ENCODE measurements around the gene MAOA.

MAOA gene

DNA sequence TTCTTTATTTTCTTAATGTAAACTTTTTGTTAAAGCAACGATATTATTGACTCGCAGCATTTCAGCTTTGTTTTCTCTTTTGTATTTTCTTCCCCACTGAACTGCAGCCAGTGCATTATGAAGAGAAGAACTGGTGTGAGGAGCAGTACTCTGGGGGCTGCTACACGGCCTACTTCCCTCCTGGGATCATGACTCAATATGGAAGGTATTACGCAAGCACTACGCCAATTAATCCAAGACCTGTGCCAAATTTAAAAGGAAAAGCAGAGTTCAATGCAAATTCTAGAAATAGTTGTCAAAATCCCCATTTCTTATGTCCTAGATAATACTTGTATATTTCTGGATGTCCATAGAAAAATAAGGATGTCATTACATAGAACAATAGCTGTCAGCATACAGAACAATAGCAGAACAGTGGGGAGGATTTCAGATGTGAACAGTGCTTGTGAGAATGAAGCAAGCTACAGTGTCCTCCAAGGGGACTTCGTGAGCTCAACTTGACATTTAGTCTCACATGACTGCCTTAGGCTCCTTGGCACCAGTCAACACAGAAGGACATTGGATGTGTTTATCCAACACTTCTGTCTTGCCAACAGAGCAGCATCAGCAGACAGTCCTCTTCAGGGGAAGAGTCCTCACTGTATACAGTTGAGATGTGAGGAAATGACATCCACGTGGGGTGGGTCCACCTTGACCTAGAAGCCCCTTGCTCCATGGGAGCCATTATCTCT is 85.9 kb downstream of the MAOA start:
- TF ChIP-seq, protein P1, sequence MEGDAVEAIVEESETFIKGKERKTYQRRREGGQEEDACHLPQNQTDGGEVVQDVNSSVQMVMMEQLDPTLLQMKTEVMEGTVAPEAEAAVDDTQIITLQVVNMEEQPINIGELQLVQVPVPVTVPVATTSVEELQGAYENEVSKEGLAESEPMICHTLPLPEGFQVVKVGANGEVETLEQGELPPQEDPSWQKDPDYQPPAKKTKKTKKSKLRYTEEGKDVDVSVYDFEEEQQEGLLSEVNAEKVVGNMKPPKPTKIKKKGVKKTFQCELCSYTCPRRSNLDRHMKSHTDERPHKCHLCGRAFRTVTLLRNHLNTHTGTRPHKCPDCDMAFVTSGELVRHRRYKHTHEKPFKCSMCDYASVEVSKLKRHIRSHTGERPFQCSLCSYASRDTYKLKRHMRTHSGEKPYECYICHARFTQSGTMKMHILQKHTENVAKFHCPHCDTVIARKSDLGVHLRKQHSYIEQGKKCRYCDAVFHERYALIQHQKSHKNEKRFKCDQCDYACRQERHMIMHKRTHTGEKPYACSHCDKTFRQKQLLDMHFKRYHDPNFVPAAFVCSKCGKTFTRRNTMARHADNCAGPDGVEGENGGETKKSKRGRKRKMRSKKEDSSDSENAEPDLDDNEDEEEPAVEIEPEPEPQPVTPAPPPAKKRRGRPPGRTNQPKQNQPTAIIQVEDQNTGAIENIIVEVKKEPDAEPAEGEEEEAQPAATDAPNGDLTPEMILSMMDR (IDR thresholded peaks at IDR 0.05): no peak

DNA sequence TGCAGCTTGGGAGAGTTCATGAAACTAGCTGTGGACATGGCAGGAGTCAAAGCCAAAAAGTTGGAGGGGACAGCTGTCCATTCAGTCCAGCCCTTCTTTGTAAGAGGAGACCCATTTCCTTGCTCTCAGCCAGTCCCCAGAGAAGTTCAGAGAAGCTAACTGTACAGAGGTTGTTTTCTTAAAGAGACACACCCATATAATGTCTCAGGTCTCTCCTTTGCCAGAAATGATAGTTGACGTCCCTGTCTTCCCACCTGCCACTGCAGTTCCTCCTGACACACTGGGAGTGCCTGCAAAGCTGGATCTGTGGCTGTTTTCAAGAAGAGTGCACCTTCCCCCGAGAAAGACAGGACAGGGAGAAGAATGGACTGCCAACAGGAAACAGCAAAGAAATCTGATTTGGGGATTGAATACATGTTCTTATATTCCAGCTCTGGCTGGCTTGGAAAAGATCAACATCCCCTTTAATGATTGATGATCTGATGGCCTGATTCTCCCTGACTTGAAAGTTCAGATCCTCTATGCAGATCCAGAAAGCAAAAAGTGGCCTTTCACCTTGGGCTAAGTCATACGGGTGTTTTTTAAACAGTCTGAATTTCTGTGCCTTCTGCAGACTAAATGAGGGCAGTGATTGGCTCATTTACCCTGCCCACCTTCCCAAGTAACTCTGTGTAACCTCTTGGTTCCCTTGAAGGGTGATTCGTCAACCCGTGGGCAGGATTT is 87.2 kb downstream of the MAOA start:
- TF ChIP-seq, protein P1 (IDR thresholded peaks at IDR 0.05): no peak

DNA sequence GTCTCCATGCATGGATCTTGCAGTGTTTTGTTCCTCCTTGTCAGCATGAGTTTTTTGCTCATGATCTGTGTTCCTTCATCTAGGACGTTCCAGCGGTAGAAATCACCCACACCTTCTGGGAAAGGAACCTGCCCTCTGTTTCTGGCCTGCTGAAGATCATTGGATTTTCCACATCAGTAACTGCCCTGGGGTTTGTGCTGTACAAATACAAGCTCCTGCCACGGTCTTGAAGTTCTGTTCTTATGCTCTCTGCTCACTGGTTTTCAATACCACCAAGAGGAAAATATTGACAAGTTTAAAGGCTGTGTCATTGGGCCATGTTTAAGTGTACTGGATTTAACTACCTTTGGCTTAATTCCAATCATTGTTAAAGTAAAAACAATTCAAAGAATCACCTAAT is 88.2 kb downstream of the MAOA start:
- TF ChIP-seq, protein P1 (IDR thresholded peaks at IDR 0.05): no peak

DNA sequence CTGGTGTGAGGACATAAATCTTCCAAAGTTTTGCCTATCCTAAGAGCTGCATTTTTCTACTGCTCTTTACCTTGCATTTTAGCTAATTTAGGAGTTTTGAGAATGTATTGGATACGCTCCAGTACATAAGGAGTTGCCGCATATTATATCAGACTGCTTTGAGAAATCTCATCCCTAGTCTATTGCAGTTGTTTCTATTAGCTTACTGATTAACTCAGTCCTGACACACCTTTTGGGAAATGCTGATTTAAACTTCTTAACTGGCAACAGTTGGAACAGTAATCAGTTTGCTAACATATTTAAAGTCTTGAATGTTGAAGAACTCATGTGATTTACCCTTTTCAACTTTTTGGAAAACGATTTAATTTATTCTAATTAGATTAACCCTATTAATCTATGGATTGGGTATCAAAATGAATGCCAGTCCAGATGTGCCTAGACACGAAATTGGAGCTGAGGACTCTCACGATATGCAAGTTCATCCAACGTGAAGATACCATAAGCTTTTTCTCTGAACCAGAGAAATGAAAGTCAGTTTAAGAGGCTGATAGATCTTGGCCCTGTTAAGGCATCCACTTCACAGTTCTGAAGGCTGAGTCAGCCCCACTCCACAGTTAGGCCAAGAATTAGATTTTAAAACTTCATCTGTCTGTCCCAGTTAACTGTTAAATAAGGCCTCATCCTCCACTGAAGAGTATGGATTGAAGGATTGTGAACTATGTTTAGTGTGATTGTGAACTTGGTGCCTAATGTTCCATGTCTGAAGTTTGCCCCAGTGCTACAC is 90.0 kb downstream of the MAOA start:
- TF ChIP-seq, protein P1 (IDR thresholded peaks at IDR 0.05): no peak

DNA sequence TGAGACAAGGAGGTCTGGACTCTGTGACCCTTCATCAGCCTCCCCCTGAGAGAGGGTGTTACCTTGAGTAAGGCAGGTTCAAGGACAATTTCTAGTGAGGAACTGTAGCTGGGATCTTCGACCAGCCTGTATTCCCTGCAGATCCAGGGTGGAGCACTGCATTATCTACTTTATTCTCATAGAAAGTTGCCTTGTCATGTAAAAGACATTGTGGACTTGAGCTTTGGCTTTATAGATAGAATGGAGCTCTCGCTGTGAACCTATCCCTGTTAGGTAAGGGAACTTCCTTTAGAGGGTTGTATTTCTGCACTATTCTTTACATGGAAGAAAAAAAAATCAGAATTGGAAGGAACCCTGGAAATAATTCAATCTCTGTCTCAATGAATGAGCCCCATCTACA is 91.4 kb downstream of the MAOA start:
- TF ChIP-seq, protein P1 (IDR thresholded peaks at IDR 0.05): no peak

DNA sequence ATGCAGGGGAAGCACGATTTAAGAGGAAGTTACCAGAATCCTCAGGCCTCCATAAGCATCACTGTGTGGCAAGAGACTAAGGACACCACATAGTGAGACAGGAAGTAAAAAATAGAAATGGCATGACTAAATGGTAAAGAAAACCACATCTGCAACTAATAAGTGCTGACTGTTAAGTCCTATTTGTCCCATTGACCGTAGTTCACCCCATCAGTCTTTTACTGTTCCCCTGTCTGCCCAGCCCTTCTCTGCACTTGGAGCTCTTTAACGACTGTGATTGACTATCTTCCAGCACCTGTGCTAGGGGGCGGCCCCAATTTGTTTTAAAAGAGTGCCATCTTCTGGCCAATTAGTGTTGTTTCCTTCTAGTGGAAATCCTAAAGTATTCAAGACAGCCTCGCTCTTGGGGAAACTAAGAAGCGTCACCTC is 94.2 kb downstream of the MAOA start:
- TF ChIP-seq, protein P1 (IDR thresholded peaks at IDR 0.05): peak; percentile 42; the same call in 1 of the 2 replicates

DNA sequence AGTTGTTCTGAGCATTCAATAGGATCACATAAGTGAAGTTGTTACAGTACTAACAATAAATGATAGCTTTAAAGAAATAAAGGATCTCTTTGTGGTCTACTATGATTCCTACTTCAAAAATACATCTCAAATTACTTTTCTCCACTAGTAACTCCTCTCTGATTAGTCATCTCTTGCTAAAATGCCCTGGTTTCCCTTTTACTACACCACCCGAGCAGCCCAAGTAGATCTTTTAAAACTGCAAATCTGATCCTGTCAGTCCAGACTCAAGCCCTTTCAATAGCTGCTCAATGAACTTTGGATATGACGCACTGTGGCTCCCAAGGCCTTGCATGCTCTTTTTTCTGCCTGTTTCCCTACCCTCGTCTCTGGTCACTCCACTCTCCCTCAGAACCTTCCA is 97.5 kb downstream of the MAOA start:
- TF ChIP-seq, protein P1 (IDR thresholded peaks at IDR 0.05): no peak

All from LNCAP (cell line).